CD4-positive, alpha-beta T cell treated with Interleukin-12 subunit alpha and Interleukin-12 subunit beta, for 1 hour (primary cell): Measurements from ENCODE around the gene NDUFS3.
A peak's percentile ranks its signal among the peaks of the same experiment; 100 is the strongest.
"Not testable (repeated sequence)": the region's sequence is repeated elsewhere in the genome, so short reads cannot be mapped to it uniquely, and the experiment has no call there.

Experiments used
- DNase-seq: peaks from one replicate; pipeline ENCODE4 v3.0.0-alpha.2; 2020

The NDUFS3 gene

DNA sequence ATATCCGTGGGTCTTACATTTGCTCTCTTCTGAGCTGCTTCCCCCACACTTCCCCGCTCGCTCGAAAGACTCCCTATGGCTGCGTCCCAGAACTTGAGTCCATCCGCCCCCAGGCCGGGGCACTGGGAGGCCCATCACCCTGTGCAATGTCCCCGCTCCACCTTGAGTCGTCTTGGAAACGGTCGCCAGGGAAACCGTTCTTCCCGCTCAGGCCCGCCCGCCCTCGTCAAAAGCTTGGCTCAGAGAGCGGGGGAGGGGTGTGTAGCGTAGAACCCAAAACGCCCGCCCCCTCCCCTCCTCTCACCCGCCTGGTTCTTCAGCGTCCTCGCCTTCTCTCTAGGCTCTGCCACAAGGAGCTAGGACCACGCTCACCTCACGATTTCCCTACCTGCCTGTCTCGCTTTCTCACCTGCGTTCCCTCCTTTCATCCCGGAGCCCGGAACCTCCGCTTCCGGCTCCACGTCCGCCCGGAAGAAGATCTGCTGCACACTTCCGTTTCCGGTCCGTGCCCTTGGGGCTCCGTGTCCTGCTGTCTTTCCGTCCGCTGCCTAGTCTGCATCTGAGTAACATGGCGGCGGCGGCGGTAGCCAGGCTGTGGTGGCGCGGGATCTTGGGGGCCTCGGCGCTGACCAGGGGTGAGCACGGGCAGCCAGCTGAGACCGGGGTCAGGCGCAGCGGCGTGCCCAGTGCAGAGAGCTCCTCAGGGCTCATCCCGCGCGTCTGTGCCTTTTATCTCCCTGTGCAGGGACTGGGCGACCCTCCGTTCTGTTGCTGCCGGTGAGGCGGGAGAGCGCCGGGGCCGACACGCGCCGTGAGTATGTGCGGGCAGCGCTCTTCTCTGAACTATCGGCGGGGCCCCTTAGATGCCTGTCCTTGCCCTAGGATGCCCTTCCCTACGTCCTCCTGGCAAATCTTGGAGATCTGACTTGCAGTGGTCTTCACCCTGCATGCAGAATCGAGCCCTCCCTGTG, at the start of gene NDUFS3, which contains the start of gene KBTBD4:
Gene NDUFS3 (plus strand): TSS at position 551 of the 971 bp plus-strand sequence. CDS start 18 bp downstream, at position 569.
Gene KBTBD4 (minus strand): TSS at position 447 of the 971 bp plus-strand sequence. CDS start 19 bp downstream, at position 428.
- peak; percentile 91 for DNase-seq

DNA sequence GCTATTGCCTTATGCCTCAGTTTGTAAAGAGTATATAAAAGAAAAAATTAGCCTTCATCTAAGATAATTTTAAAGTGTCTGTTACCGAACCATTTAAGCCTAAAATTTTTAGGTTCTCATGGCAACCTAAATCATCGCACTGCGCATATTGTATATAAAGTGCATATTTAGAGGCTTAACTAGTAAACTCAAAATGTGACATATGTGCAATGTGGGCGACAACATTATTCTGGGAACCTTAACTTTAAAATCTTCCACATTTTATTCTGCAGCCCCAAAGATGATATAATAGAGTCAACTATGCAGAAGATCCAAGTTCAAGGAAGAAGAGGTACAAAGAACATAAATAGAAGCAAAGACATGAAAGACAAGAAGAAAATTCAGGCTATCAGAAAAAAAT, 48.9 kb upstream of the NDUFS3 start:
- DNase-seq, result no peak

DNA sequence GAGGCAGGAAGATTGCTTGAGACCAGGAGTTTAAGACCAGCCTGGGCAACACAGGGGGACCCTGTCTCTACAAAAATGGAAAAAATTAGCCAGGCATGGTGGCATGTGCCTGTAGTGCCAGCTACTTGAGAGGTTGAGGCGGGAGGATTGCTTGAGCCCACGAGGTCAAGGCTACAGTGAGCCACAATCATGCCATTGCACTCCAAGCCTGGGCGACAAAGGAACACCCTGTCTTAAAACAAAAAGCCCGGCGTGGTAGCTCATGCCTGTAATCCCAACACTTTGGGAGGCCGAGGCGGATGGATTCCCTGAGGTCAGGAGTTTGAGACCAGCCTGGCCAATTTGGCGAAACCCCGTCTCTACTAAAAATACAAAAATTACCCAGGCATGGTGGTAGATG, 48.2 kb upstream of the NDUFS3 start:
- DNase-seq, result not testable (repeated sequence)

DNA sequence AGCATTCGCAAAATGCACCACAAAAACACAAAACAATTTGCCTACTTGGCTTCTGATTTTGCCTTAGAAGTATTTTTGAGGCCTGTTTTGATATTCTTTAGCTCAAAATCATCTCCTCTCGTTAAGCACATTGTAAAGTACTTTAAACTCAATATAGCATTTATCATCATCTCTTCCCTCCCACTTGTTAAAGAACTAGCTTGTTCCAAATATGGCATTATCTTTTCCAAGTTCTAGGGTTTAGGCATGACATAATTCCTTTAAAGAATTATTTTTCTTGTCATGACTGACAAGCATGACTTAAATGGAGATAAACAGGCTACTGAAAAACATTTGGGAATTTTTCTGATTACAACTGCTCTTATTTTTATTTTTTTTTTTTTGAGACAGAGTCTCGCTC, 47.2 kb upstream of the NDUFS3 start:
- DNase-seq, result no peak

DNA sequence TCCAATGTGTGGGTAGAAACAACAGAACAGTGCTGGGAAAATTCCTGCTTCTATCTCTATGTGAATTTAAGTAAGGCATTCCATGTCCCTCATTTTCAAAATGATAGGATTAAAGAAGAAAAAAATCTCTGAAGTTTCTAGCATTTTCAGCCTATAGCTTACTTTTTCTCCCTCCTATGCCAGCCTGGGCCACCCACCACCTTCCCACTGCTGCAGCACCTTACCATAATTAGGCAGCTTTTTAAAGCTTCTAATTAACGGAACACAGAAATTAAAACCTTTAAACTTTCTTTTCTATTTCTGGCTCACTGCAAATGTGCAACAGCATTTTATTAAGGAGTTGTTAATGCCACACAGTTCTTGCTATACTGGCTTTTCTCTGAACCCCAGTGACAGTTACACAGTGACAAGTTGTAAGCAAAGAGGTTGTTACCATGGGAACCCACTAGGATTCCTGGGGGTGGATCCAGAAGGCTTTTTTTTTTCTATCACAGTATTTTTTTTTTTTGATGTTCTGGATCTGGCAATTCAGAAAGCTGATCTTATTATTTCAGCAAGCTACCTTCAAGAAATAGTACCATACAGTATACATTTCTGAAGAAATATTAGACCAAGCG, 46.2 kb upstream of the NDUFS3 start:
- DNase-seq, result no peak

DNA sequence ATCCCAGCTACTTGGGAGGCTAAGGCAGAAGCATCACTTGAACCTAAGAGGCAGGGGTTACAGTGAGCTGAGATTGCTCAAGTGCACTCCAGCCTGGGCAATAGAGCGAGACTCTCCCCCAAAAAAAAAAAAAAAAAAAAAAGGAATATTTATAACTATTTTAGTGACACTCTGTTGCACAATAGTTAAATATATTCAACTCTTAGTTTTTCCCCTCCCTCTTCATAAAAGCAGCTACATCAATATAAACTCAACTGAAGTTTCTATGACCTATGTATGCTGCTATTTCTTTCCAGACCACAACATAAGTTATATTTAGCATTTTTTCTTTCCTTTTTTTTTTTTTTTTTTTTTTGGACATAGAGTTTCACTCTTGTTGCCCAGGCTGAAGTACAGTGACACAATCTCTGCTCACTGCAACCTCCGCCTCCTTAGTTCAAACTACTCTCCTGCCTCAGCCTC, 45.2 kb upstream of the NDUFS3 start:
- no peak for DNase-seq

DNA sequence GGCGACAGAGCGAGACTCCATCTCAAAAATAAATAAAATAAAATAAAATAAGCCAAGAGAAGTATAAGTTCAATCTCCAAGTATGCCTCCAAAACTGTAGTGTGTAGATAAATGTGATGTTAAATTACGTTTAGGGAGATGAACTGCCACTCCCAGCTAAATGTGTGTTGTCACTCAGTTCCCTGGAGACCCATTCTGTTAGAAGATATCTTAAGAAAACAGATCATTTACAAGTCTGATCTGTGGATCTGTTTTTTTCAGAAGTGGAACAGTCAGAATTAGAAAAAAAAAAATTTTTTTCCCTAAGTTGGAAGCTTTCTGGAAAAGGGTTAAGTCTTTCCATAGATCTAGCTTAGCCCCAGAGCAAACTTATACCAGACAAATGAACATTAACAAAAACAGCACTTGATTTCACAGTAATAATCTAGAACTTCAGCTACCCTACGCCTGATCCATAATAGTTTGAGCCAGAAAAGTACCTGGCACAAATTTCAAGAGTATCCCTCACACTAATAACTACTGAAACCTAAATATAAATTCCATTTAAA, 44.1 kb upstream of the NDUFS3 start:
- no peak for DNase-seq

DNA sequence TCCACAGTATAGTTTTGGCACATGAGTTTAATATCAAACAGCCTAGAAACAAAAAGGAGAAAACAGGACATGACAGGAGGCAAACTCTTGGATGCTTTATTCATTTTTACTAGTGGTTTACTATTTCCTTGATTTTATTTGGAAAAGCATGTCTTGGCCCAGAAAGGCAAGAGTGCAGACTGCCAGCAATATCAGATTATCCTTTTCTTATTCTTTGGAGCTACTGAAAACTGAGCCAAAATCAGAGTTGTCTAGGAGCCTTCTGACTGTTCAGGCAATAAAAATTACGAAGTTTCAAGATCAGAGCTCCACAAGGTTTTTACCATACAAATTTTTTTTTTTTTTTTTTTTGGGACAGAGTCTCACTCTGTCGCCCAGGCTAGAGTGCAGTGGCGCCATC, 42.0 kb upstream of the NDUFS3 start:
- no peak for DNase-seq

DNA sequence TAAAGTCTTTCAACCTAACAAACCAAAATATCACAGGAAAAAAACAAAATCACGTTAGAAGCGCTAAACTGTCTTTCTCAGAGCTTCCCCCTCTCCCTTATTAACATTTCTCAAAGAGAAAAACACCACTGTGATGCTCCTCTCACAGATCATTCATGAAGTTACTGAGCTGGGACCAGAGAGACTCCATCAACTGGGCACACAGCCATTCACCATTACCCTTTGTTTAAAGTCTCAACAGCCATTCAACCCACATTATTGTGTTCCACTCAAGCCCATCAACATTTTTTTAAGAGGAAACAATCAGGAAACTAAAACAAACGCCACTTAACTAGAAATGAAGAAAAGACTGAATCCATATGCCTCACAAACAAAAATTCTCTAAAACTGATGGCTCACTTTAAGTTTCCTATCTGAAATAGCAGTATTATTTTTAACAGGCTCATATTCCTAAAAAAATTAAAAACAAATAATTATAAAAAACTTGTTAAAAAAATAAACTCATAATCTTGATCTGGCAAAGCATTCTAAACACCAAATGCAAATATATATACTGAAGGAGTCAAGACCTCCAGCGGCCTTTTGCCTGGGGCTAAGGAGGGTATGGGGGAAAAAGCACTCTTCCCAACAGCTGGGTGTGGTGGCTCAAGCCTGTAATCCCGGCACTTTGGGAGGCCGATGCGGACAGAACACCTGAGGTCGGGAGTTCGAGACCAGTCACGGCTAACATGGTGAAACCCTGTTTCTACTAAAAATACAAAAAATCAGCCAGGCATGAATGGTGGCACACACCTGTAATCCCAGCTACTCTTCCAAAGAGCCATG, 39.9 kb upstream of the NDUFS3 start:
- DNase-seq, result no peak

DNA sequence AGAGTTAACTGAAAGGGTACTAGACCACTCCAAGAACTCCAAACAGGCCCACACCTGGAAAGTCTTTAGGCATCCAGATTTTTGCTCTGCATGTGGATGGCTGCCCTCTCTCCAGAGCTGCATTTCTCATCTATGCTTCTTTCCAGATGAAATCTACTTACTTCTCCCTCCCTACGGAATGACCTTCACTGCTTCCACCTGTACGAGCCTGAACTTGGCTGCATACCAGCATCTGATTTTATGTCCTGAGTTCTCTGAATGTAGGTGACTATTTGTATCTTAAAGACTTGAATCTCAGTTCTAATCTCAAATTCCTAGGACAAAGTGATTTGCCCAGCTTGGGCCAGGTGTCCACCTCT, 39.2 kb upstream of the NDUFS3 start:
- no peak for DNase-seq

DNA sequence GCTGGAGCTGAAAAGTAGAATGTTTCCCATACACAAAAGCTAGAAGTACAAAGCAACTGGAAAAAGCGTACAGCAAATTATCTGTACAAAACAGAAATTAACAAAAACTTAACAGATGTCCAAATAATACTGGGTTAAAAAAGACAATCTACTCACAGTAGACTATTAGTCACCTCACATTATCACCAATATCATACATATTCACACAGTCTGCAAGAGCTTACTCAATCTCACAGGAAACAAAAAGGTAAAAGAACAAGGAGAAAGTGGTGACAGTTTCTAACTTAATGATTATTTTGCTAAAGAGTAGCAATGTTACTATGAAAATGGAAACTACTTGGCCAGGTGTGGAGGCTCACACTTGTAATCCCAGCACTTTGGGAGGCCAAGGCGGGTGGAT, 37.8 kb upstream of the NDUFS3 start:
- DNase-seq, result no peak

DNA sequence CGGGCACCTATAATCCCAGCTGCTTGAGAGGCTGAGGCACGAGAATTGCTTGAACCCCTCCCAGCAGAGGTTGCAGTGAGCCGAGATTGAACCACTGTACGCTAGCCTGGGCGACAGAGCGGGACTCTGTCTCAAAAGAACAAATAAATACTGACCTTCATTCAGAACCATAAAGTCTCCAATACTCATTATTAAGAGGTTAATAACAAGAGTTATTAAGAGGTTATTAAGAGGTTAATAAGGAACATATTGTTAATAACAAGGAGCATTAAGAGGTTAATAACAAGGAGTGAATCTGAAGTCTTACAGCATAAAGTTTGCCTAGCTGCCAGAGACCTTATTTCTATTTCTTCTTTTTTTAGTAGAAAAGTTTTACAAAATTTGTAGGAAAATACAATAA, 33.6 kb upstream of the NDUFS3 start:
- DNase-seq, result no peak

DNA sequence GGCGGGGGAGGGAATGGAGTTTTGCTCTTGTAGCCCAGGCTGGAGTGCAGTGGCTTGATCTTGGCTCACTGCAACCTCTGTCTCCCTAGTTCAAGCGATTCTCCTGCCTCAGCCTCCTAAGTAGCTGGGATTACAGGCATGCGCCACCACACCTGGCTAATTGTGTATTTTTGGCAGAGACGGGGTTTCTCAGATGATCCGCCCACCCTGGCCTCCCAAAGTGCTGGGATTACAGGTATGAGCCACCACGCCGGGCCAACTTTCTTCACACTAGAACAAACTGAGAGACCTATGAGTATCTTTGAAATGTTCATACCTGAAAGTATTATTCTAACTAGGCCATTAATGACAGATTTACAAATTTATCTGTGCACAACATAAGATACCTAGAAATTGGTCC, 32.6 kb upstream of the NDUFS3 start:
- DNase-seq, result not testable (repeated sequence)

DNA sequence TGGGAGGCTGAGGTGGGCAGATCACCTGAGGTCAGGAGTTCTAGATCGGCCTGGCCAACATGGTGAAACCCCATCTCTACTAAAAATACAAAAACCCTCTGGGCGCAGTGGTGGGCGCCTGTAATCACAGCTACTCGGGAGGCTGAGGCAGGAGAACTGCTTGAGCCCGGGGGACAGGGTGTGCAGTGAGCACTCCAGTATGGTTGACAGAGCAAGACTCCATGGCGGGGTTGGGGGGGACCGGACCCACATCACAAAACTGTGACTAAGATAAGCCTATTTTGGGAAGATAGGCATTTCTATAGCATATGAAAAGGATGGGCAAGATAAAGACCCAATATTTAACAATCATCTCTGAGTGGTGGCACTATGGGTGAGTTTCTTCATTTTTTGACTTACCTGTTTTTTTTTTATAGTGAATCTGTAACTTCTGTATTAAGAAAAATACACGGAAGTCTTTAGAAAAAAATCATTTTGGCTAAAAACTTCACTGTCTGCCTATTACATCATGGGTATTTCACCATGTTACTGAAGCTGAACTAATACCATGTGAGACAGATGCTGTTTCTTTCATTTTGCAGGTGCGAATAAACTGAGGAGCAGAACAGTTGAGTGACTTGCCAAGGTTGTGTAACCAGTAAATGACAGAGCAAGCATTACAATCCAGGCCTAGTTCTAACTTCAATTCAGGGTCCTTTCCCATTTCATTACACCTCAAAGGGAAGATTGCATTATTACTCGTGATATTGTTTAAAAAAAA, 28.4 kb upstream of the NDUFS3 start:
- DNase-seq, result no peak

DNA sequence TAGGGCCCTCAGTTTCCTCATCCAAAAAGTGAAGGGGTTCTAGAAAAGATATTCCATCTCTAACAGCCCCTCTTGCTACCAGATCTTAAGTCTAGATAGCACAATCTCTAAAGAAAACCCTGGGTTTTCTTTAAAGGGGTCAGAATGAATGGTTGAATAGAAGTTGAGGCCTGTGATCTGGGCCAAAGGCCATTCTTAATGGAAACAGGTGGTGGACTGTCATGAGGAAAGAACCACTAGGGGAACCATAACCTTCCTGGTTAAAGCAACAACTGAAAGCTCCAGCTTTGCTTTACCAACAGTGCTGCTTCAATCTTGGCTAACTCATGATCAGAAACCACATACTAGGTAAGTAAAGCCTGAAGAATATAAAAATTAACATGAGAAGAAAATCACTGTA, 27.8 kb upstream of the NDUFS3 start:
- peak; percentile 26 for DNase-seq

DNA sequence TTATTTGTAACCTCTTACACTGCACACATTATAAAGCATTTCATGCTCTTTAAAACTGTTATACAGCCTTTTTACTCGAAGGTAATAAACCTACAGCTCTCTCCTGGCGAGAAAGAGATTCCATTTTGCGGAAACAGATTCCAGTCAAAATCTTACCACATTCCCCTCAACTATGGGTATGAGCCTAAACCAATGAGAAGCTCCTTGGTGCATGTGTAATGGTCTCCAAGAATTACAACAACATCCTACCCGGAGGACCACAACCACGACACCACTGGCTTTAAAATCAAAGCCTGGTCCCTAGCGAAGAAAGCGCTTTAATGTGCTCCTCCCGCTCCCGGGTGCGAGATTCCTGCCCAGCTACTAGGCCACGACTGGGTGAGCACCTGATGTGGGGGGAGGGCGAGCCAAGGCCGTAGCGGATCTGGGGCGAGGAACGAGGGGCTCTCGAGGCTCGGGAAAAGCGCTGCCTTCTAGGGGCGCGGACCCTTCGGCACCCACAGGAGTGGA, 26.8 kb upstream of the NDUFS3 start:
- peak; percentile 13 for DNase-seq

DNA sequence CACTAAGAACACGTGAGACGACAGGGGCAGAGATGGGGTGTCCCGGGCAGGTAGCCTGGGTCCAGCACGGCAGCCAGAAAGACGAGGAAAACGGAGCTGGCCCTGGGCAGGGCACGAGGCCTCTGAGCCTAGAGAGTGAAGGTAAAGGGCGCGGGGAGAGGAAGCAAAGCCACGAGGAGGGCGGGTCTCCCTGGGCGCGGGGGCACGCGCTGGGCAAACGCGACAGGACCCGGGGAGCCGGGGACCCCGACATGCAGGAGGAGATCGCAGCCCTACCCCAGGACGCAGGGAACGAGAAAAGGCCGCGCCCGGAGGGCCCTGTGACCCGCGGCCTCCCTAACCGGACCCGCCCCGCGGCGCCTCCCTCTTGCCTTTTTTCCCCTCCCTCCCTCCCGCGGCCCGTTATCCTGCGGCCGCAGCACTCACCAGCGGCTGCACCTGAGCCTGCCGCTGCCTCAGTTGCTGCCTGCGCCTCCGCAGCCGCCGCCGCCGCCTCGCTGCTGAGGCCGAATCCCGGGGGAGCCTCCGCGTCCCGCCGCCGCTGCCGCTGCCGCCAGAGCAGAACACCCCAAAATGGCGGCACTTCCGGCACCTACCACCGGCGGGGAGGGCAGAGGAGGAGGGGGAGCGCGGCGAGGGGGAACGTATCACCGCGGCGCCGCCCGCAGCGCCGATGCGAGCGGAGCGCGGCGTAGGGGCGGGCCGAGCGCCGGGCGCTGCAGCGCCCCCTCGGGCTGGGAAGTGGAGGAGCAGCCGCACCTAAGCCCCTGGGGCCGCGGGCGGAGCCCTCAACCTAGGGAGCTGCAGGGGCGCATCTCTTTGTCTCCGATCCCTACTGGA, 26.1 kb upstream of the NDUFS3 start, which contains the start of gene CELF1:
Gene CELF1 (minus strand): TSS at position 567 of the 840 bp plus-strand sequence. CDS start 53,609 bp downstream, outside the sequence.
- peak; percentile 93 for DNase-seq

DNA sequence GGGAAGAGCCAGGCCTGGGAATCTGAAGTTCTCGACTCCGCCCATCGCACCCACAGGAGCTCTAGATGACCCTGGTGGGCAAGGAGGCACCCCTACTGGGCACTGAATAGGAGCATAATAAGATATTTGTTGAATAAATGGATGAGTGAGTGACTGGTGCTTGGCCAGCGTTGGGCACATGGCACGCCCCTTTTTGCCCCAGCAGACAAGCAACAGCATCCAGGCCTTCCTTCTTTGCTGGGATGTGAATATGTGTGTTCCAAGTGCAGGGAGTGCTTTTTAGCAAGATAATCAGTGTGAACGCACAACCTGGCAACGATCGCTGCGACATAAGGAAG, 25.5 kb upstream of the NDUFS3 start:
- DNase-seq, result no peak

DNA sequence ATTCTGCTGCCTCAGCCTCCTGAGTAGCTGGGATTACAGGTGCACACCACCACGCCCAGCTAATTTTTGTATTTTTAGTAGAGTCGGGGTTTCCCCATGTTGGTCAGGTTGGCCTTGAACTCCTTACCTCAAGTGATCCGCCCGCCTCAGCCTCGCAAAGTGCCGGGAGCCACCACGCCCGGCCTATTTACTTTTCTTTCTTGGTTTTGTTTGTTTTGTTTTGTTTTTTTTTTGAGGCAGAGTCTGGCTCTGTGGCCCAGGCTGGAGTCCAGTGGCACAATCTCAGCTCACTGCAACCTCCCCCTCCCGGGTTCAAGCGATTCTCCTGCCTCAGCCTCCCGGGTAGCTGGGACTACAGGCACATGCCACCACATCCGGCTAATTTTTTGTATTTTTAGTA, 21.9 kb upstream of the NDUFS3 start:
- not testable (repeated sequence) for DNase-seq

DNA sequence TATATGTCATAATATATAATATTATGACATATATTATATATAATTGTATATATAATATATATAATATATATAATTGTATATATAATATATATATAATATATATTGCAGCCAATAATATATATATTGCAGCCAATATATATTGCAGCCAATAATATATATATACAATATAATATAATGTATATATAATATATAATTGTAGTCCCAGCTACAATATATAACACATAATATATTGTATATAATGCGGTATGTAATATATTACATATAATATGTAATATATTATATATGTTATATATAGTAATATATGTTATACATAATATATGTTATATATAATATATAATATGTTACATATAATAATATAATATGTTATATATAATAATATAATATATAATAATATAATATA, 20.2 kb upstream of the NDUFS3 start:
- DNase-seq, result no peak

DNA sequence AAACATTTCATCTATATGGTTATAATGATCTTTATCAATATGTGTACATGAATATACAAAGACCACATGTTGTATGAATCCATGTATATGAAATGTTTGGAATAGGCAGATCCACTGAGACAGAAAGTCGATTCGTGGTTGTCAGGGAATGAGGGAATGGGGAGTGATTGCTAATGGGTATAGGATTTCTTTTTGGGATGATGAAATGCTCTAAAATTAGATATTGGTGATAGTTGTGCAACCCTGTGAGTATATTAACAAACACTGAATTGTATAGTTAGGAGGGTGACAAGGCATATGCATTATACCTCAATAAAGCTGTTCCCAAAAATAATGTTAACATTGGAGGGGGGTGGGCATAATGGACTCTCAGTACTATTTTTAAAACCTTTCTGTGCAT, 18.4 kb upstream of the NDUFS3 start:
- no peak for DNase-seq
